ENCODE measurements around the gene TENT4B. TPM values are rescaled to one million over a fixed set of nuclear protein-coding genes. Genes with fewer than 3 reads are reported as not detected.

TENT4B gene
- total RNA-seq, 1 donor from 2014 or later: 19.8 TPM

- no peak for DNase-seq (ENCODE audit: low spot score)
- H3K27me3 Mint-ChIP-seq (ENCODE audit: insufficient read depth): peaks cover 26% of the 10 kb centered on the region
- peaks cover 2% of the 10 kb centered on the region for H3K36me3 Mint-ChIP-seq (ENCODE audit: low read depth)
- peaks cover 28% of the 10 kb centered on the region for H3K4me1 Mint-ChIP-seq (ENCODE audit: low read depth)
- H3K4me3 Mint-ChIP-seq: no peak overlapping the region
- H3K27ac Mint-ChIP-seq: no peak overlapping the region
- intact Hi-C loops (cut with micrococcal nuclease): no loop called here
- H3K9me3 Mint-ChIP-seq: no peaks in the 10 kb centered on the region
These were observed 107.4 kb downstream of the TENT4B start for GRCh38 chr16:50260206-50261159.

GRCh38 chr16:50261160-50261706, 108.1 kb downstream of the TENT4B start:
- no peak overlapping the region for H3K27ac Mint-ChIP-seq
- intact Hi-C loops (cut with micrococcal nuclease): no loop called here
- H3K4me1 Mint-ChIP-seq (ENCODE audit: low read depth): peaks cover 35% of the 10 kb centered on the region
- no peak for DNase-seq (ENCODE audit: low spot score)
- no peaks in the 10 kb centered on the region for H3K9me3 Mint-ChIP-seq
- peaks cover 2% of the 10 kb centered on the region for H3K36me3 Mint-ChIP-seq (ENCODE audit: low read depth)
- H3K27me3 Mint-ChIP-seq (ENCODE audit: insufficient read depth): peaks cover 19% of the 10 kb centered on the region
- H3K4me3 Mint-ChIP-seq: no peak overlapping the region

- Mint-ChIP-seq H3K4me3 (no peak overlapping the region), H3K27ac (no peak overlapping the region), H3K4me1 (ENCODE audit: low read depth) (peaks cover 41% of the 10 kb centered on the region), H3K36me3 (ENCODE audit: low read depth) (peaks cover 2% of the 10 kb centered on the region), H3K9me3 (no peaks in the 10 kb centered on the region), H3K27me3 (ENCODE audit: insufficient read depth) (peaks cover 17% of the 10 kb centered on the region)
- DNase-seq (ENCODE audit: low spot score): no peak
- intact Hi-C loops (cut with micrococcal nuclease): no loop called here
These were observed 108.7 kb downstream of the TENT4B start for GRCh38 chr16:50261707-50262235.

GRCh38 chr16:50263060-50263909, 110.2 kb downstream of the TENT4B start:
- intact Hi-C loops (cut with micrococcal nuclease): no loop called here
- Mint-ChIP-seq H3K4me3 (no peak overlapping the region), H3K27me3 (ENCODE audit: insufficient read depth) (peaks cover 6% of the 10 kb centered on the region), H3K4me1 (ENCODE audit: low read depth) (peaks cover 56% of the 10 kb centered on the region), H3K27ac (peak overlapping the region; percentile 80), H3K36me3 (ENCODE audit: low read depth) (peaks cover 5% of the 10 kb centered on the region), H3K9me3 (no peaks in the 10 kb centered on the region)
- no peak for DNase-seq (ENCODE audit: low spot score)

GRCh38 chr16:50263940-50264929, 111.1 kb downstream of the TENT4B start:
- Mint-ChIP-seq H3K4me1 (ENCODE audit: low read depth) (peaks cover 64% of the 10 kb centered on the region), H3K9me3 (no peaks in the 10 kb centered on the region), H3K27me3 (ENCODE audit: insufficient read depth) (peaks cover under 1% of the 10 kb centered on the region), H3K4me3 (peak overlapping the region; percentile 50), H3K27ac (peak overlapping the region; percentile 80), H3K36me3 (ENCODE audit: low read depth) (peaks cover 11% of the 10 kb centered on the region)
- intact Hi-C loops (cut with micrococcal nuclease): loop anchor here (1.0 to 2.0 kb wide), 6 partner anchors 14 to 483 kb away; partner anchors contain the start of gene BRD7
- DNase-seq (ENCODE audit: low spot score): no peak

GRCh38 chr16:50265260-50265659, 112.2 kb downstream of the TENT4B start:
- no peaks in the 10 kb centered on the region for H3K9me3 Mint-ChIP-seq
- peaks cover 74% of the 10 kb centered on the region for H3K4me1 Mint-ChIP-seq (ENCODE audit: low read depth)
- peaks cover 12% of the 10 kb centered on the region for H3K36me3 Mint-ChIP-seq (ENCODE audit: low read depth)
- intact Hi-C loops (cut with micrococcal nuclease): loop anchor here (2.0 to 5.0 kb wide), 3 partner anchors 104 to 417 kb away; partner anchors contain the start of genes BRD7, HEATR3 and SNX20
- peak overlapping the region; percentile 74 for H3K4me3 Mint-ChIP-seq
- no peak for DNase-seq (ENCODE audit: low spot score)
- no peaks in the 10 kb centered on the region for H3K27me3 Mint-ChIP-seq (ENCODE audit: insufficient read depth)
- H3K27ac Mint-ChIP-seq: peak overlapping the region; percentile 80

- no peak for DNase-seq (ENCODE audit: low spot score)
- intact Hi-C loops (cut with micrococcal nuclease): loop anchor here (1.0 to 5.0 kb wide), 5 partner anchors 8 to 416 kb away; partner anchors contain the start of genes BRD7, HEATR3 and SNX20
- Mint-ChIP-seq H3K27me3 (ENCODE audit: insufficient read depth) (no peaks in the 10 kb centered on the region), H3K4me3 (peak overlapping the region; percentile 86), H3K4me1 (ENCODE audit: low read depth) (peaks cover 79% of the 10 kb centered on the region), H3K36me3 (ENCODE audit: low read depth) (peaks cover 12% of the 10 kb centered on the region), H3K27ac (peak overlapping the region; percentile 96), H3K9me3 (no peaks in the 10 kb centered on the region)
These were observed 112.7 kb downstream of the TENT4B start for GRCh38 chr16:50265716-50266336.

GRCh38 chr16:50266337-50267091, 113.4 kb downstream of the TENT4B start, which contains the start of gene ADCY7:
Gene ADCY7, plus strand, starts transcription at chr16:50266551. Its CDS starts 21,629 bp downstream, at chr16:50288180.
- Mint-ChIP-seq H3K4me1 (ENCODE audit: low read depth) (peaks cover 86% of the 10 kb centered on the region), H3K9me3 (no peaks in the 10 kb centered on the region), H3K36me3 (ENCODE audit: low read depth) (peaks cover 13% of the 10 kb centered on the region), H3K27me3 (ENCODE audit: insufficient read depth) (no peaks in the 10 kb centered on the region), H3K27ac (peak within 1 kb of the TSS; percentile 96), H3K4me3 (peak within 1 kb of the TSS; percentile 86)
- intact Hi-C loops (cut with micrococcal nuclease): loop anchor here (1.0 to 5.0 kb wide), 4 partner anchors 8 to 416 kb away; partner anchors contain the start of genes HEATR3 and SNX20
- DNase-seq (ENCODE audit: low spot score): peak; percentile 79

GRCh38 chr16:50267151-50267631, 114.1 kb downstream of the TENT4B start:
- Mint-ChIP-seq H3K4me3 (peak overlapping the region; percentile 86), H3K9me3 (no peaks in the 10 kb centered on the region), H3K27me3 (ENCODE audit: insufficient read depth) (no peaks in the 10 kb centered on the region), H3K27ac (peak overlapping the region; percentile 96), H3K36me3 (ENCODE audit: low read depth) (peaks cover 14% of the 10 kb centered on the region), H3K4me1 (ENCODE audit: low read depth) (peaks cover 89% of the 10 kb centered on the region)
- intact Hi-C loops (cut with micrococcal nuclease): loop anchor here (5.0 kb wide), 2 partner anchors 200 to 415 kb away; partner anchors contain the start of genes HEATR3 and SNX20
- no peak for DNase-seq (ENCODE audit: low spot score)

GRCh38 chr16:50267651-50268050, 114.5 kb downstream of the TENT4B start:
- Mint-ChIP-seq H3K9me3 (no peaks in the 10 kb centered on the region), H3K27ac (peak overlapping the region; percentile 96), H3K27me3 (ENCODE audit: insufficient read depth) (no peaks in the 10 kb centered on the region), H3K36me3 (ENCODE audit: low read depth) (peaks cover 14% of the 10 kb centered on the region), H3K4me1 (ENCODE audit: low read depth) (peaks cover 91% of the 10 kb centered on the region), H3K4me3 (peak overlapping the region; percentile 86)
- intact Hi-C loops (cut with micrococcal nuclease): loop anchor here (5.0 kb wide), 2 partner anchors 200 to 415 kb away; partner anchors contain the start of genes HEATR3 and SNX20
- no peak for DNase-seq (ENCODE audit: low spot score)
